ENCODE data around the gene CDH23. TPM values are rescaled to one million over a fixed set of nuclear protein-coding genes. Genes with fewer than 3 reads are reported as not detected.
A peak's percentile ranks its signal among the peaks of the same experiment; 100 is the strongest.

The CDH23 gene
- total RNA-seq, 2 donors from 2014 or later: 1.7 to 11.2 TPM

DNA sequence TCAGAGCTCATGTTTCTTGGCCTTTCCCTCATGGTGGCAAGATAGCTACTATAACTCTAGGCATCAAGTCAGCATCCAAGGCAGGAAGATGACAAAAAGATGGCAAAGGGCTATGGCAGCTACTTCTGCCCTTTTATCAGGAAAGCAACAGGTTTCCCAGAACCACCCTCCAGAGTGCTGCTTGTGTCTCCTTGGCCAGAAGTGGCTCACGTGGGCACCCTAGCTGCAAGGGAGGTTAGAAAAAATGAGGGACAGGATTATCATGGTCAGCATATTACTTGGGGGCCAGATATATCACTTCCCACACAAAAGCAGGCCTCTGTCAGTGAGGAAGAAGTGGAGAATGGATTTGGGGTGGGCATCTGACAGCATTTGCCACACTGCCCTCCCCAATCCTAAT, 347.1 kb downstream of the CDH23 start:
- no peak for ATAC-seq
- H3K27ac Mint-ChIP-seq: peak overlapping the region in 1 of 2 donors; percentile 90

DNA sequence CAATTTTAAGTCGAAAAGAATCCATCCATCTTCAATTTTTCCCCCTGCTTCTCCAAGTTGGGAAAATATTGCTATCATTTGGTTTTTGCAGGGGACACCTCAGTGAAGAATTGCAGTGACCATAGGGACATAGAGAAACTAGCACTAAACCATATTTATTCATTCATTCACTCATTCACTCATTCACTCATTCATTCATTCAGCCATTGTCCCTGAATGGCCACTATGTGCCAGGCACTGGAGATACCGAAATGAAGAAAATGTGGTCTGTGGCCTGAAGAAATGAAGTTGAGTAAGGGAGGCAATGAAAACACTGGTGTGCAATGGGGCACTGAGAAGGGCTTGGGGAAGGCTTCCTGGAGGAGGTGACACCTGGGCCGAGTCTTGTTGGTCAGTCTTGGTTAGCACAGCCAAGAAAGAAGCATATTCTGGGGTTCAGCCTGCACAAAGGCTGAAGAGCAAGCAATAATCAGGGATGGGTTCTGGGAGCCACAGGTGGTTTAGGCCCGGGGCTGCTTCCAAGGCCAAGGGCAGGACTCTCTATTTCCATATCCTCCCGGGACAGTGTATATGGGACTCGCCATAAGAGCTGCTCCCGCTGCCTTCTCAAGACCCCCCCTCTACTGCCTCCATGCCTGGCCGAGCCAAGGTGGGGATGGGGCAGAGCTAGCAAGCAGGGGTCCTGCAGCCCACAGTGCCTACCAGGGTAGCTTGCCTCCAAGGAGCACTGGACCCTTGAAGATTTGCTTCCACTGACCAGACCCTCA, 348.4 kb downstream of the CDH23 start:
- H3K36me3 Mint-ChIP-seq: peaks cover 13 to 25% of the 10 kb centered on the region in 2 donors
- H3K27ac Mint-ChIP-seq: peak overlapping the region; percentile 38 to 90
- DNase-seq (ENCODE audit: low spot score in 2 of 2) (no peak), ATAC-seq (no peak)
- H3K9me3 Mint-ChIP-seq: peaks cover 0 to 4% of the 10 kb centered on the region in 2 donors

More for the DNA sequence above, 347.1 kb downstream of the CDH23 start:
- Mint-ChIP-seq H3K9me3 (peaks cover 0 to 4% of the 10 kb centered on the region in 2 donors), H3K36me3 (peaks cover 13 to 21% of the 10 kb centered on the region in 2 donors)
- DNase-seq (ENCODE audit: low spot score in 2 of 2): no peak

DNA sequence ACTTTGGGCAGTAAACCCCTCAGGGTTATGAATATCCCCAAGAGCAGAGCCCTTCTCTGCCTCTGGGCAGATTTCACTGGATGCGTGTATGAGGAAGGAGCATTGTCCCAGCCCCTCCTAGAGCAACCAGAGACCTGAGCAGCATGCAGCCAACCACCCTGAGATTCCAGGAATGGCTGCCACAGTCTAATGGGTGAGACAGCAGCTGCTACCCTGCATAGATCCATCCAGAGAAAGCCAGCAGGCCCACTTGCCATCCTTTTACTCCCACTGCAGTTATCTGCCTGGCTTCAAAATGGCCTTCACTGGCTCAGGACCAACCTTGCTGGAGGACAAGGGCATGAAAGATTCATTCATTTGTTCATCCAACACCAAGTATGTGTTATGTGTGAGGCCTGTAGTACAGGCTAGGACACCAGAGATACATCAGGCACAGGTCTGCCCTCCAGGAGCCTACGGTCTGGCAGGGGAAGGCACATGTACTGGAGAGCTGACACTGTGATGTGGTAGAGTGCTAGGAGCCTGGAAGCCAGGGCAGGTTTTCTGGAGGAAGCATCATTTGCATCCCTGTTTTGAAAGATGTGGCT, 349.0 kb downstream of the CDH23 start:
- no peak for DNase-seq (ENCODE audit: low spot score in 2 of 2)
- Mint-ChIP-seq H3K36me3 (peaks cover 13 to 31% of the 10 kb centered on the region in 2 donors), H3K9me3 (peaks cover 0 to 4% of the 10 kb centered on the region in 2 donors), H3K27ac (peak overlapping the region; percentile 90 to 99)
- ATAC-seq: no peak

DNA sequence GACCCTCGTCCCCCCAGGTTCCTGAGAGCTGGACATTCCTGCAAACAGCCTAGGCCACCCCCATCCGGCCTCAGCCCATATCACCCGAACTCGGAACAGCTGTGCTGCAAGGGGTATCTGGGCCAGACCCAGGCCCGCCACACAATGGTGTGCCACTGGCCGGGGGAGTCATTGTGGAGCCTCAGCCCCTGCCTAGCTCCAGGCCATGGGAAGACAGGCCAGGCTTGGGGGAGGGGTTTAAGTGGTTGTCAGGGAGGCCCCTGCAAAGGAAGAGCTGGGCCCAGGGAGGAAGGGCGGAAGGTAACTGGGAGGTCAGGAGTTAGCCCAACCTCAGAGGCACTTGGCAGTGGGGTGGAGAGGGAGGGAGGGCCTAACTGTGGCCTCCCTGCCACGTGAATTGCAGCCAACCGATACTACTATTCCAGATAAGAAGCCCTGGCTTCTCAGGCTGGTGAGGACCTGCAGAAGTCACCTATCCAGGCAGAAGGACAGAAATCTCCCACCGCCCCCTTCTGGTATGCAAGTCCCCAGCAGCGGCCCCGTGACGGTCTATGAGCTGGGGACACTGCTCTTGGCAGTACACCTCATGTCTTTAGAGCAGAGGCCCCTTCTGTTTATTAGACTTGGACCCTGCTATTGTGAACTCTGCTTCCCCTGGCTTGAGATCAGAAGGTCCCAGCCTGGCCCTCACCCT, 349.8 kb downstream of the CDH23 start:
- no peak for ATAC-seq
- Mint-ChIP-seq H3K27ac (peak overlapping the region; percentile 90 to 99), H3K9me3 (peaks cover 0 to 1% of the 10 kb centered on the region in 2 donors), H3K36me3 (peaks cover 13 to 32% of the 10 kb centered on the region in 2 donors)
- no peak for DNase-seq (ENCODE audit: low spot score in 2 of 2)

DNA sequence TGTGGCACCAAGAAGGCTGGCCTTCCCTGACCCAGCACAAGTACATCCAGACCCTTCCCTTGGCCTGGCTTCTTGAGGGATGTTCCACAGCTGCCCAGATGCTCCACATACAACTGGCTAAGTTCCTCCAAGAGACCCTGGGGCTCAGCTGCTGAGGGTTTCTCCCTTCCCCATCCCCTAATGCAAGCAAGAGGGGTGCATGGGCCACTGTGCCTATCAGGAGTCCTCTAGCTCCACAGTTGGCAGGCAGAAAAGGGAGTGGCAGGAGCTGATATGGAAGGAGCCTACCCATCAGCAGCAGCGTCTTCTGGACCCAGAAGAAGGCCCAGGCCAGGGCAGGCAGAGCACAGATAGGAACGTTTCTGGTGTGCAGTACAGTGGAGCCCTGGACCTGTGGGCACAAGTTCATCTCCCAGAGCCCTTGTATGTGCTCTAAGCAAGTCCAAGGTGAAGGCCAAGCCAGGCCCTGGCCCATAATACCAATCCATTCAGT, 350.4 kb downstream of the CDH23 start:
- no peaks in the 10 kb centered on the region for H3K9me3 Mint-ChIP-seq
- H3K27ac Mint-ChIP-seq: peak overlapping the region; percentile 90 to 99
- DNase-seq (ENCODE audit: low spot score in 2 of 2): no peak
- ATAC-seq: no peak
- H3K36me3 Mint-ChIP-seq: peaks cover 12 to 35% of the 10 kb centered on the region in 2 donors

DNA sequence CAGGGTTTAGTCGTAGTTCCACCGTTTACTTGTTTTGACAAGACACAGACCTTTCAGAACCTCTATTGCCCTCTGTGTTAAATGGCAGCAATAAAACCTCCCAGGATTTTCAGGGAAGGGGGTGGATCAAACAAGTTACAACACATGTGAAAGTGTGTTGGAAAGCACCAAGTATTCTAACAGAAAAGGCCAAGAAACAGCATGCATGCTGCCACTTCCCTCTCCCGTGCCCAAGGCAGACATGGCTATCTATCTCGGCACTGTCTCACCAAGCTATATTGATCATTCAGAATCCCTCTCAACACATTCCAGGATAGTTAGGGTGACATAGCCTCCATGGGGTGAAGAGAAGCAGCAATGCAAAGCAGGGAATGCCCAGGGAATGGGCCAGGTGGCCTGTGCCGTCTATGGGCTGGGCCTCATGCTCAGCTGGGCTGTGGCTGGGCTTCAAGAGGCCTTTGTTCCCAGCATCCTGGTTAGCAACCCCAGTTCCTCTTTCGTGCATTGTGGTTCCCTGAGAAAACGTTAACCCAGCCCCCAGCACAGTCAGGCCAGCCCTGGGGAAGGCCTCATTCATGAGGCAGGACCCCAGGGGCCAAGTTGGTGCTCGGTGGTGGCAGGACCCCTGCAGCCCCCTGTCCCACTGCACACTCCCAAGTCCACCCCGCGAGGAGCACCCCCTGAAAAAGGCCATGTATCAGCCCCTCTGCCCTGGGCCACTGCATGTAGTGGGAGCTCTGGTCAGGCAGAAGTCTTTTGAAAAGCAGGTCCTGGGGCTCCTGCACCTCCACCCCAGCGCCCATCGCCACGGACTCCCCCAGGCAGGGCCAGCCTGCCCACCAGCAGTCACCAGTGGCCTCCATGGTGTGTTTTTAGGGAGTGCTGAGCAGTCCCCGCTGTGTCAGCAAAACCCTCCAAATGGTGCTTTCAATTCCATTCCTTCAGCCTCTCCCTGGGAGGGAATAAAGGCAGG, 351.1 kb downstream of the CDH23 start:
- ATAC-seq (peak in 1 of 2 donors; percentile 17), DNase-seq (ENCODE audit: low spot score in 2 of 2) (no peak)
- peaks cover 8 to 35% of the 10 kb centered on the region in 2 donors for H3K36me3 Mint-ChIP-seq
- H3K27ac Mint-ChIP-seq: peak overlapping the region; percentile 90 to 99
- H3K9me3 Mint-ChIP-seq: no peaks in the 10 kb centered on the region

DNA sequence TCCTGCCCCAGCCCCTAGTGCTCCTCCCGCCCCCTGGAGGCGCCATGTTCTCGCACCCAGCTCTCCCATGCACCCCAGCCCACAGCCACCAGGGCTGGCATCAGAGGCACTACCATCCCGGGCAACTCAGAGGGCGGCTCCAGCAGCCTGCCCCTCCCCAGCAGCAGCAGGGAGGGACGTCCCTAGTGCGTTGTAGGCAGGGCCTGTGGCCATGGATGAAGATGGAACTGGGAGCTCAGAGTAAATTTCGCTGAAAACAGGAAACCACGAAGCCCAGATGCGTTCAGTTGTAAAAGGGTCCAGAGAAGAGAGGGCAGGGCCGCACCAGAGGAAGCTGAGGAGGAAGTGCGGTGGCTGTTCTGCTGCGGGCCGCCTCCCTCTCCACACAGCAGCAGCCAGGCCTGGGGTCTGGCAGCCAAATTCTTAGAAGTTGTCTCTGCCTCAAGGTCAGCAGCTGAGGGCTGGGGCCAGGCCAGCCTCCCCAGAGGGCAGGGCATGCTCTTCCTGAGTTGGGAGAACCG, 352.0 kb downstream of the CDH23 start:
- peak; percentile 69 to 87 for DNase-seq (ENCODE audit: low spot score in 2 of 2)
- peaks cover 13 to 41% of the 10 kb centered on the region in 2 donors for H3K36me3 Mint-ChIP-seq

DNA sequence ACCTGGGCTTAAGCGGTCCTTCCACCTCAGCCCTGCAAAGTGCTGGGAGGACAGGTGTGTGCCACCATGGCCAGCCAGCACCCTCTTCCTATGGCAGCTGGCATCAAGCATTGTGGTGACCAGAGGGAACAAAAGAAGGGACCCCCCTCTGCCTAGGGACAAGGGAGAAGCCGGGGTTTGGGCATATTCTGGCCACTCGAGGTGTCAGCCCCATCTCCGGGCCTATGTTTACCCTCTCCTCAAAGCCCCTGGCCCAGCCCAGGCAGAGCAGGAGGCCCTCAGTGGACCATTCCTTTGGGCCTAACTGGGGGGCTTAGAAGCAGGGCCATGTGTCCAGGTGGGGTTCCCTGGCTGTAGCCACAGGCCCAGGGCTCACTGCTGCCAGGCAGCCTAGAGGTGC, 352.7 kb downstream of the CDH23 start:
- Mint-ChIP-seq H3K36me3 (peaks cover 16 to 41% of the 10 kb centered on the region in 2 donors), H3K9me3 (no peaks in the 10 kb centered on the region), H3K27ac (peak overlapping the region; percentile 90 to 99)
- ATAC-seq (peak in 1 of 2 donors; percentile 4), DNase-seq (ENCODE audit: low spot score in 2 of 2) (no peak)

More for the DNA sequence above, 352.0 kb downstream of the CDH23 start:
- ATAC-seq: peak; percentile 81 to 84
- no peaks in the 10 kb centered on the region for H3K9me3 Mint-ChIP-seq
- H3K27ac Mint-ChIP-seq: peak overlapping the region; percentile 90 to 99

DNA sequence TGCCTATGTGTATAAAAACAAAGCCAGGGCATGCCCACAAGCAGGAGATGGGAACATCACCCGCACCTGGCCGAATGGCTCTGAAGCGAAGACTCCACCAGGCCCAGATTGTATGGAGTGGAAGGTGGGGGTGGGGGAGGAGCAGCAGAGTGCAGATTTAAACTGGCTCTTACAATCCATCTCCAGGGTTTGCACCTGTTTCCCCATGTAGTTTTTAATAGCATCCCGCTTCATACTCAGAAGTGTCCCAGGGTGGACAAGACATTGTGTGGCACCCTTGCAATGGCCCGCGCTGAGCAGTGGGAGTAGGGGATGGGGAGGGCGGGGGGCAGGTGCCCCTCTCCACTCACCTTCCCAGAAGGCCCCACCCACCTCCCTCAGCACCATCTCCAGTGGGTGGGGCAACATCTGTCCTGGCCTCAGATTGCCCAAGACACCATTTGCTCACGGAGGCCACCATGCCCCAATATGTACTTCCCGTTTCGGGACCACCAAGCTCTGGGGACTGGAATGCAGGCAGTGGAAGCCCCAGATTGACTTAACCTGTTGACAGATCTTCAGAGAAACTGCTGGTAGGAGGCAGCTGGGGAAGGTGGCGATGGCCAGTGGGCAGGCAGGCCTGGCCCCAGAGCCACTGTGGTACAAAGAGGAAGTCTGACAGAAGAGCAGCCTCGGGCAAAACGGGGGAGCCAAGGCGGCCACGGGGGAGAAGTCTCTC, 353.6 kb downstream of the CDH23 start:
- no peak for DNase-seq (ENCODE audit: low spot score in 2 of 2)
- H3K36me3 Mint-ChIP-seq: peaks cover 16 to 46% of the 10 kb centered on the region in 2 donors

DNA sequence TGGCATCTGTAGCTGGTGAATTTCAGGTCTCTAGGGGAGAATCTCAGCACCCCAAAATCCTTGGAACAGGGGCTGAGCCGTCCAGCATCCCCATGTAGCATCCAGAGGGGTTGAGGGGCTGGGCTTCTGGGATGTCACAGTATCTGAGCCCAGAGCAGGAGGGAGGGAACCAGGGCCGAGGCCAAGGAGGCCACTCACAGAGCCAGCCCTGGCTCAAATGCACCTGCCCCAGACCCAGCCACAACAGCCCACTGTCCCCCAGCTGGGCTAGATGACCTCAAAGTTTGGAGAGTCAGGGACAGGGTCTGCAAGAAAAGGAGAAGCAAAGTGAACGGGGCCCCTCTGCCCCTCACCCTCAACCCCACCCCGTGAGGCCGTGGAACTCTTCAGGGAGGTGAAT, 354.3 kb downstream of the CDH23 start:
- Mint-ChIP-seq H3K27ac (peak overlapping the region; percentile 90 to 99), H3K36me3 (peaks cover 18 to 46% of the 10 kb centered on the region in 2 donors), H3K9me3 (no peaks in the 10 kb centered on the region)
- DNase-seq (ENCODE audit: low spot score in 2 of 2) (no peak), ATAC-seq (no peak)

More for the DNA sequence above, 353.6 kb downstream of the CDH23 start:
- ATAC-seq: no peak
- H3K27ac Mint-ChIP-seq: peak overlapping the region; percentile 90 to 99
- H3K9me3 Mint-ChIP-seq: no peaks in the 10 kb centered on the region

DNA sequence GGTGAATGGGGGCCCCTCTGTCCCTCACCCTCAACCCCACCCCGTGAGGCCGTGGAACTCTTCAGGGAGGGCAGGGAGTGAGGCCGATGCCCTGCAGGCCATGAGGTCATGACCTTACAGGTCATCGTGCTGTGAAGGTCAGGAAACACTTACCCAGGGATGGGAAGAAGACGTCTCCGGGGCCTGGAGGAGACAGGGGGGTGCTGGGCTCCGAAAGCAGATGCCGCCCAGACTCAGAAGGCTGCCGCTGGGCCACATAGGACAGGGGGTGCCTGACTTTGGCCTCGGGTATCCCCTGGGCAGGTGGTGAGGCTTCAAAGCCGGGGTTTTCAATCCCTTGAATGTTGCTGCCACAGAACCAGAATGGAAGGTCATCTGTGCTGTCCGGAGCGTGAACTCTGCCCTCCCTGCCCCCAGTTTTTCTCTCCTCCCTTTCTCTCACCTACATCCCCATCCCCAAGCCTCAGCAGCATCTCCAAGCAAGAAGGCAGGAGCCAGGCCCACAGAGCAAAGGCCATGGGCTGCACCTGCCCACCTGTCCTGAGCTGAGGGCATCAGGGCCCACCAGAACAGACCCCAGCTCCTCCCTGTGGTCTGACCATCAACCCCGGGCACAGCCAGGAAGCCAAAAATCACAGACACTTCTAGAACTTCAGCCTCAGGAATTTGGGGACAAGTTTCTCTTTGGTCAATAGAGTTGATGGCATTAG, 354.9 kb downstream of the CDH23 start:
- H3K36me3 Mint-ChIP-seq: peaks cover 24 to 51% of the 10 kb centered on the region in 2 donors
- no peak for ATAC-seq
- peak overlapping the region; percentile 69 to 85 for H3K27ac Mint-ChIP-seq

DNA sequence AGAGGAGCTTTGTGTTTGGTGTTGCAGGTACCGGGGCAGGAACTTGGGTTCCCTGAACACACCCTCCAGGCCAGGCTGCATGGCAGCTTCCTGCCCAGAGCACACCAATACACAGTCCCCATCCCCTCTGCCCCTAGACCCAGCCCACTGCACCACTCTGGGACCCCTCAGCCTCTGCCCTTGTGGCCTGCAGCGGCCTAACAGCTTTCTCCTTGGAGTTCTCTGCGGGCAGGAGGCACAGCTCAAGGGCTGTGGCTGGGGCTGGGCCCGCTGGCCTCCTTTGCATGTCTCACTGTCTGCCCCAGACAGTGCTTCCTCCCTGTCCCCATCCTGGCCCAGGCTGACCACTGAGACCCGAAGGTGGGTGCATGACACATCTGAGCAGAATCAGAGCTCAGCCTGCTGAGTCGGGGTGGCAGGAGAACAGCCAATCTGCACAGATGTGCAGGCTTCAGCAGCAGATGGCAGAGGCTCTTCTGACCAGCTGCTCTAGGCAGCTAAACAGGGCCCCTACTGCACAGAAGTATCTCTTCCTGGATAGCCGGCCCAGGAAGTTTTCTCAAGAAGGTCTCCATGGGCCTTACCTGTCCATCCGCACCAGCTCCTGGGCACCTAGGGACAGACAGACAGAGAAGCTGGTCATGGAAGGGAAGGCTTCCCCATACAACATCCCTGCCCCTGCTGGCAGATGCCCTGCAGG, 355.8 kb downstream of the CDH23 start:
- ATAC-seq: peak in 1 of 2 donors; percentile 27
- H3K9me3 Mint-ChIP-seq: no peaks in the 10 kb centered on the region
- H3K36me3 Mint-ChIP-seq: peaks cover 27 to 47% of the 10 kb centered on the region in 2 donors
- peak overlapping the region; percentile 69 to 85 for H3K27ac Mint-ChIP-seq
- DNase-seq (ENCODE audit: low spot score in 2 of 2): peak in 1 of 2 donors; percentile 59

More for the DNA sequence above, 354.9 kb downstream of the CDH23 start:
- no peaks in the 10 kb centered on the region for H3K9me3 Mint-ChIP-seq
- DNase-seq (ENCODE audit: low spot score in 2 of 2): peak in 1 of 2 donors; percentile 54

DNA sequence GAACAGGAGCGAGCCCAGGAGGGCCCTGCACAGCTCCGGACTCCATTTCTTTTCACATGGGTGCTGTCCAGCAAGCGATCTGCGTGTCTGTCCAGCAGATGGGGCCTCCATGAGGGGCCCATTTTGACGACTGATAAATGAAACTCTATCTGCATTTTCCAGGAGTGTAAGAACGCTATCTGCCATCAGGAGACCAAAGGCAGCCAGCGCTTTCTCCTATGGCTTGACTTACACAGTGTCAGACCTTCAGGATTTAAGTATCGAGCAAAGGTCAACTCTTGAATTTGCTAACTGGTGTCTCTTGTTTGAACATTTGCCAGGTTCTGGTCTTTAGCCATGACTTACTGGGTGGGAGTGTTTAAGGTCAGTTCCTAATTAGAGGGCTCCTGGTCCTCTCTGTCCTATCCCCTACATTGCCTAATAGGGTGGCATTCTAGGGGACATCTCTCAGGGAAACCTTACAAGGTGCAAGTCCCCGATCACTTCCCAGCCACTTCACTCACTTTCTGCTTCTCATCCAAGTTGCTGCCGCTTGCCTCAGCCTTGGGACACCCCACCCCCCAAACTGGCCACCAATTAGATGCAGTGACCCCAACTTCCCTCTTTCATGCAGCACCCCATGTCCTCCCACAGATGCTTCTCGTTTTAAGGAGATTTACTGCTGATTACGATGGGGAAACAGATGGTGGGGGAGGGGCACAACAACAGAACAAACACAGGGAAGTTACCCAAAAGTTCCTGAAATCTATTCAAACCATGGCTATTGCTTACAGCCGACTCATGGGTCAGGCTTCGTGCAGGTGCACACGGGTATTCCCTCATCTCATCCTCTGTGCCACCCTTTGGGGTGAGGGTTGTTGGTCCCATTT, 356.6 kb downstream of the CDH23 start:
- DNase-seq (ENCODE audit: low spot score in 2 of 2) (no peak), ATAC-seq (no peak)
- Mint-ChIP-seq H3K9me3 (no peaks in the 10 kb centered on the region), H3K27ac (peak overlapping the region; percentile 85 to 89), H3K36me3 (peaks cover 28 to 46% of the 10 kb centered on the region in 2 donors)
